GM18520 (cell line): Measurements from ENCODE around the gene IQCE.

Experiments used
- ATAC-seq: cut with Tn5 transposase; IDR thresholded peaks from one replicate; pipeline ENCODE4 v1.9.1; 2021; ENCODE audit not compliant: unreplicated experiment

The IQCE gene

GRCh38 chr7:2660359-2661095, 101.7 kb downstream of the IQCE start:
- no peak for ATAC-seq

GRCh38 chr7:2661096-2661449, 102.3 kb downstream of the IQCE start:
- no peak for ATAC-seq

DNA sequence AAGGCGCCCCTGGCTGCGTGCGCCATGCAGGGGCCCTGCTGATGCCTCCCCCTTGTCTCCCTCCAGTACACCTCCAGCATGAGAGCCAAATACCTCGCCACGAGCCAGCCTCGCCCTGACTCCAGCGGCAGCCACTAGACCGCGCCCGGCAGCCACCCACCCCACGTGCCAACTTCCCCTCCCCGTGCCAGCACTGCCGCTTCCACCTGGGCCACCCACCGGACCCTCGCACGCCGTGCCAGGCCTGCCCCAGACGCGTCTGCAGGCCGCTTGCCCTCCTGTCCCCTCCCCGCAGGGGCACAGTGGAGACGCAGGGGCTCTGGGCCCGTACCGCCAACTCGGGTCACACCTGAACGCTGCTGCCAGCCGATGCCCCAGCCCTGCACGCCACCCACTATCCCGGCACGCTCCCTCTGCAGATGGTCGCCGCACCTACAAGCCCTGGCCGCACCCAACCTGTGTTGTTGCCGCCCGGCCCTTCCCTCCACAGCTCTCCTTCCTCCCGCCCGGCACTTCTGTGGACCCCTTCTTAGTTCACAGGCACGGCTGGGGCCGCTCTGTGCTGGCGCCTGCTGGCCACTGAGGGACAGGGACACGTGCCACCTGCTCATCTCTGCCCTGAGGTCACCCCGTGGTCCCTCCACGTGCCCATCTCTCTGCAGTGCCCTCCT, 103.0 kb downstream of the IQCE start:
- ATAC-seq: no peak

DNA sequence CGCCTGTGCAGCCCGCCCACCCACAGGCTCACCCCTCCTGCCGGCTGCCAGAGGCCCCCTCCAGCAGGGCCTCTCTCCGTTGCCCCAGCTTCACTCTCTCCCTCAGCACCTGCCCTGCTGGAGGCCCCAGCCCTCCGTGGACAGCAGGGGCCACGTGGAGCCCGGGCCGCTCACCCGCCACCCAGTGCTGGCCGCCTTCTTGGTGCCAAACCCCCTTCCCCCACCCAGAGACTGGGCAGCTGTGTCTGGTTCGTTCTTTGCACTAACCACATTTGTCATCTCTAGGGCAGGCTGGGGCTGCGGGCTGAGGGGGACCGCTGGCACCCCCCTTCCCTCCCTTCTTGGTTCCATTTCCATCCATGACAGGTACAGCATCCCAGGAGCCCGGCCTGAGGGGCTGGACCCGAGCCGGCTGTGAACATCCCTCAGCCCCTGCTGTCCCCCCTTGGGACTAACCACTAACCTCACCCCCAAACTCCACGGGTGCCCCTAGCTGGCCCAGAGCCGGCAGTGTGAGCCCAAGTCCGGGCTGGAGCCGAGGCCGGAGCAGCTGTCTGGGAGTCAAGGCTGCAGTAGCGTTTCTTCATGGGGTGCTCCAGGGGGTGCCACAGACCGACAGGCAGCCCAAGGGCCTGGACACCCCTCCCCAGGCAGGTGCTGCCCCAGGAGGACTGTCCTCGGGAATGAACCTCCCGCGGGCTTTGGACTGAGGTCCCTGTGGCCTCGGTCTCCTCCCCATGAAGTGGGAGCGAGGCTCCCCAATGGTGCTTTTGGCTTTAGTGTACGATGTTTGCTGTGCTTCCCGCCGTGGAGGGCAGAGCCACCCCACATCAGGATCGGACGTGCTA, 103.7 kb downstream of the IQCE start:
- ATAC-seq: no peak

- no peak for ATAC-seq
These were observed 104.5 kb downstream of the IQCE start for GRCh38 chr7:2663121-2663886.

DNA sequence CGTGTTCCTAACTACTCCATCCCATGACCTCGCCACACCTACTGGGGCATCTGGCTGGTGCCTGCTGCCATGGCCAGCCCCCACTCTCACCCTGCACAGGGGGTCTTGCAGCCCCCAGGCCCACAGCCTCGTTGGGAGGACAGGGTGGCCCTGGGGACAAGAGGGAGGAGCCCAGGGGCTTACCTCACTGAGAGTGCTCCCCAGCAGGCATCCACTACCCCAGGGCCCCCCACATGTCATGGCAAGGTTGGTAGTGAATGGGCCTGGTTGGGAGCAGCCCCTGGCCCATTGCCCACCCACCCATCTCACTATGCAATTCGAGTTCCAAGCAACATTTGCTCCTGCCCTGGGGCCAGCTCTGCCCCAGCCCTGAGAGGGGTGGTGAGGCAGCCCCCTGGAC, 105.2 kb downstream of the IQCE start:
- ATAC-seq: no peak
